Superior temporal gyrus (tissue), 1 donor: ENCODE data around the gene RASSF9.

ENCODE experiments used
- DNase-seq: peaks from one replicate; pipeline ENCODE4 v3.0.0-alpha.2; 2016; ENCODE audit errors: extremely low spot score

RASSF9 gene

GRCh38 chr12:85821759-85822158 lies 14.4 kb downstream of the RASSF9 start:
- DNase-seq, result no peak

GRCh38 chr12:85821206-85821605 lies 15.0 kb downstream of the RASSF9 start:
- no peak for DNase-seq

- no peak for DNase-seq
Measured at GRCh38 chr12:85820101-85820500, 16.1 kb downstream of the RASSF9 start.

GRCh38 chr12:85814741-85815140 lies 21.5 kb downstream of the RASSF9 start:
- DNase-seq, result no peak

- no peak for DNase-seq
Measured at GRCh38 chr12:85814071-85814470, 22.1 kb downstream of the RASSF9 start.

- no peak for DNase-seq
Measured at GRCh38 chr12:85809500-85809899, 26.7 kb downstream of the RASSF9 start.

- no peak for DNase-seq
Measured at GRCh38 chr12:85807730-85808129, 28.5 kb downstream of the RASSF9 start.

- no peak for DNase-seq
Measured at GRCh38 chr12:85805654-85806053, 30.6 kb downstream of the RASSF9 start.

- DNase-seq, result no peak
Measured at GRCh38 chr12:85804663-85805062, 31.5 kb downstream of the RASSF9 start.

GRCh38 chr12:85803923-85804322 lies 32.3 kb downstream of the RASSF9 start:
- no peak for DNase-seq

- no peak for DNase-seq
Measured at GRCh38 chr12:85803231-85803630, 33.0 kb downstream of the RASSF9 start.

GRCh38 chr12:85798122-85798521 lies 38.1 kb downstream of the RASSF9 start:
- no peak for DNase-seq

- DNase-seq, result no peak
Measured at GRCh38 chr12:85796001-85796400, 40.2 kb downstream of the RASSF9 start.

- no peak for DNase-seq
Measured at GRCh38 chr12:85794531-85794930, 41.7 kb downstream of the RASSF9 start.

GRCh38 chr12:85784096-85784720 lies 52.0 kb downstream of the RASSF9 start:
- DNase-seq, result no peak

- DNase-seq, result no peak
Measured at GRCh38 chr12:85782711-85783110, 53.5 kb downstream of the RASSF9 start.

- DNase-seq, result no peak
Measured at GRCh38 chr12:85781766-85782165, 54.4 kb downstream of the RASSF9 start.

GRCh38 chr12:85779768-85780167 lies 56.4 kb downstream of the RASSF9 start:
- DNase-seq, result no peak

GRCh38 chr12:85775091-85775490 lies 61.1 kb downstream of the RASSF9 start:
- no peak for DNase-seq

GRCh38 chr12:85765453-85765869 lies 70.7 kb downstream of the RASSF9 start:
- DNase-seq, result no peak

- no peak for DNase-seq
Measured at GRCh38 chr12:85759623-85760022, 76.6 kb downstream of the RASSF9 start.

- no peak for DNase-seq
Measured at GRCh38 chr12:85759091-85759490, 77.1 kb downstream of the RASSF9 start.

GRCh38 chr12:85755760-85756159 lies 80.4 kb downstream of the RASSF9 start:
- no peak for DNase-seq
